ENCODE measurements around the gene MARS1. TPM values are rescaled to one million over a fixed set of nuclear protein-coding genes. Genes with fewer than 3 reads are reported as not detected.
"Not testable (repeated sequence)": the region's sequence is repeated elsewhere in the genome, so short reads cannot be mapped to it uniquely, and the experiment has no call there.

Gene MARS1
- polyA plus RNA-seq, 2 donors = 74.4 to 106 TPM

- Histone ChIP-seq H3K27ac (ENCODE audit: low read depth in 2 of 2, low read length in 1 of 2) (peak overlapping the region; percentile 54 to 72), H3K36me3 (ENCODE audit: control insufficient read depth in 2 of 2, insufficient read depth in 2 of 2, low read length in 1 of 2) (peaks cover 5 to 10% of the 10 kb centered on the region in 2 donors)
These were observed 711 bp downstream of the MARS1 start for GRCh38 chr12:57488402-57489156.

GRCh38 chr12:57489157-57489641 lies 1.3 kb downstream of the MARS1 start:
- Histone ChIP-seq H3K27ac (ENCODE audit: low read depth in 2 of 2, low read length in 1 of 2) (no peak overlapping the region), H3K4me1 (ENCODE audit: control insufficient read depth in 2 of 2, insufficient read depth in 2 of 2, low read length in 1 of 2) (peaks cover 6 to 8% of the 10 kb centered on the region in 2 donors)
- 82 to 83% methylated on average over 5 of the region's 5 CpGs for WGBS, 2 donors

More at GRCh38 chr12:57488402-57489156, 711 bp downstream of the MARS1 start:
- H3K4me3 ChIP-seq (ENCODE audit: low read depth in 1 of 2, low read length in 2 of 2) = peak overlapping the region; percentile 72 to 91
- H3K27me3 ChIP-seq (ENCODE audit: control insufficient read depth in 1 of 2, insufficient read depth in 2 of 2, low read length in 2 of 2) = no peaks in the 10 kb centered on the region
- WGBS, 2 donors = 27 to 30% methylated on average over 11 of the region's 11 CpGs
- H3K9me3 ChIP-seq (ENCODE audit: control insufficient read depth in 2 of 2, insufficient read depth in 1 of 2, low read depth in 1 of 2, low read length in 1 of 2) = no peaks in the 10 kb centered on the region
- peaks cover 6 to 8% of the 10 kb centered on the region in 2 donors for H3K4me1 ChIP-seq (ENCODE audit: control insufficient read depth in 2 of 2, insufficient read depth in 2 of 2, low read length in 1 of 2)

GRCh38 chr12:57490126-57490525 lies 2.3 kb downstream of the MARS1 start:
- 94 to 100% methylated on average over 4 of the region's 4 CpGs for WGBS, 2 donors
- Histone ChIP-seq H3K36me3 (ENCODE audit: control insufficient read depth in 2 of 2, insufficient read depth in 2 of 2, low read length in 1 of 2) (peaks cover 5 to 13% of the 10 kb centered on the region in 2 donors), H3K27me3 (ENCODE audit: control insufficient read depth in 1 of 2, insufficient read depth in 2 of 2, low read length in 2 of 2) (no peaks in the 10 kb centered on the region), H3K9me3 (ENCODE audit: control insufficient read depth in 2 of 2, insufficient read depth in 1 of 2, low read depth in 1 of 2, low read length in 1 of 2) (no peaks in the 10 kb centered on the region), H3K4me1 (ENCODE audit: control insufficient read depth in 2 of 2, insufficient read depth in 2 of 2, low read length in 1 of 2) (peaks cover 6 to 8% of the 10 kb centered on the region in 2 donors), H3K27ac (ENCODE audit: low read depth in 2 of 2, low read length in 1 of 2) (no peak overlapping the region), H3K4me3 (ENCODE audit: low read depth in 1 of 2, low read length in 2 of 2) (no peak overlapping the region)

More at GRCh38 chr12:57489157-57489641, 1.3 kb downstream of the MARS1 start:
- peaks cover 5 to 10% of the 10 kb centered on the region in 2 donors for H3K36me3 ChIP-seq (ENCODE audit: control insufficient read depth in 2 of 2, insufficient read depth in 2 of 2, low read length in 1 of 2)
- no peaks in the 10 kb centered on the region for H3K9me3 ChIP-seq (ENCODE audit: control insufficient read depth in 2 of 2, insufficient read depth in 1 of 2, low read depth in 1 of 2, low read length in 1 of 2)
- H3K27me3 ChIP-seq (ENCODE audit: control insufficient read depth in 1 of 2, insufficient read depth in 2 of 2, low read length in 2 of 2) = no peaks in the 10 kb centered on the region
- H3K4me3 ChIP-seq (ENCODE audit: low read depth in 1 of 2, low read length in 2 of 2) = peak overlapping the region in 1 of 2 donors; percentile 72

- Histone ChIP-seq H3K4me3 (ENCODE audit: low read depth in 1 of 2, low read length in 2 of 2) (no peak overlapping the region), H3K27ac (ENCODE audit: low read depth in 2 of 2, low read length in 1 of 2) (no peak overlapping the region), H3K27me3 (ENCODE audit: control insufficient read depth in 1 of 2, insufficient read depth in 2 of 2, low read length in 2 of 2) (no peaks in the 10 kb centered on the region), H3K4me1 (ENCODE audit: control insufficient read depth in 2 of 2, insufficient read depth in 2 of 2, low read length in 1 of 2) (peaks cover 6 to 8% of the 10 kb centered on the region in 2 donors), H3K36me3 (ENCODE audit: control insufficient read depth in 2 of 2, insufficient read depth in 2 of 2, low read length in 1 of 2) (peaks cover 5 to 13% of the 10 kb centered on the region in 2 donors), H3K9me3 (ENCODE audit: control insufficient read depth in 2 of 2, insufficient read depth in 1 of 2, low read depth in 1 of 2, low read length in 1 of 2) (no peaks in the 10 kb centered on the region)
- 90% methylated on average over 15 of the region's 15 CpGs for WGBS, 2 donors
These were observed 3.8 kb downstream of the MARS1 start for GRCh38 chr12:57491393-57492280.

- not testable (repeated sequence) for H3K27me3 ChIP-seq (ENCODE audit: control insufficient read depth in 1 of 2, insufficient read depth in 2 of 2, low read length in 2 of 2); H3K4me1 ChIP-seq (ENCODE audit: control insufficient read depth in 2 of 2, insufficient read depth in 2 of 2, low read length in 1 of 2); H3K27ac ChIP-seq (ENCODE audit: low read depth in 2 of 2, low read length in 1 of 2); H3K9me3 ChIP-seq (ENCODE audit: control insufficient read depth in 2 of 2, insufficient read depth in 1 of 2, low read depth in 1 of 2, low read length in 1 of 2); H3K4me3 ChIP-seq (ENCODE audit: low read depth in 1 of 2, low read length in 2 of 2)
- peaks cover 15 to 19% of the 10 kb centered on the region in 2 donors for H3K36me3 ChIP-seq (ENCODE audit: control insufficient read depth in 2 of 2, insufficient read depth in 2 of 2, low read length in 1 of 2)
- WGBS, 2 donors = 95% methylated on average over 38 to 45 of the region's 48 CpGs
These were observed 7.3 kb downstream of the MARS1 start for GRCh38 chr12:57495051-57495701.

GRCh38 chr12:57496822-57497221 lies 9.0 kb downstream of the MARS1 start:
- Histone ChIP-seq H3K36me3 (ENCODE audit: control insufficient read depth in 2 of 2, insufficient read depth in 2 of 2, low read length in 1 of 2) (peaks cover 15 to 24% of the 10 kb centered on the region in 2 donors), H3K4me3 (ENCODE audit: low read depth in 1 of 2, low read length in 2 of 2) (no peak overlapping the region), H3K9me3 (ENCODE audit: control insufficient read depth in 2 of 2, insufficient read depth in 1 of 2, low read depth in 1 of 2, low read length in 1 of 2) (no peaks in the 10 kb centered on the region), H3K4me1 (ENCODE audit: control insufficient read depth in 2 of 2, insufficient read depth in 2 of 2, low read length in 1 of 2) (no peaks in the 10 kb centered on the region), H3K27ac (ENCODE audit: low read depth in 2 of 2, low read length in 1 of 2) (no peak overlapping the region), H3K27me3 (ENCODE audit: control insufficient read depth in 1 of 2, insufficient read depth in 2 of 2, low read length in 2 of 2) (no peaks in the 10 kb centered on the region)

- Histone ChIP-seq H3K27me3 (ENCODE audit: control insufficient read depth in 1 of 2, insufficient read depth in 2 of 2, low read length in 2 of 2) (no peaks in the 10 kb centered on the region), H3K4me1 (ENCODE audit: control insufficient read depth in 2 of 2, insufficient read depth in 2 of 2, low read length in 1 of 2) (no peaks in the 10 kb centered on the region), H3K9me3 (ENCODE audit: control insufficient read depth in 2 of 2, insufficient read depth in 1 of 2, low read depth in 1 of 2, low read length in 1 of 2) (no peaks in the 10 kb centered on the region), H3K27ac (ENCODE audit: low read depth in 2 of 2, low read length in 1 of 2) (no peak overlapping the region), H3K4me3 (ENCODE audit: low read depth in 1 of 2, low read length in 2 of 2) (no peak overlapping the region), H3K36me3 (ENCODE audit: control insufficient read depth in 2 of 2, insufficient read depth in 2 of 2, low read length in 1 of 2) (peaks cover 18 to 24% of the 10 kb centered on the region in 2 donors)
- 92 to 94% methylated on average over 12 of the region's 12 CpGs for WGBS, 2 donors
These were observed 9.6 kb downstream of the MARS1 start for GRCh38 chr12:57497223-57498131.

- 82 to 84% methylated on average over 9 of the region's 9 CpGs for WGBS, 2 donors
- Histone ChIP-seq H3K27ac (ENCODE audit: low read depth in 2 of 2, low read length in 1 of 2) (no peak overlapping the region), H3K4me1 (ENCODE audit: control insufficient read depth in 2 of 2, insufficient read depth in 2 of 2, low read length in 1 of 2) (no peaks in the 10 kb centered on the region), H3K27me3 (ENCODE audit: control insufficient read depth in 1 of 2, insufficient read depth in 2 of 2, low read length in 2 of 2) (no peaks in the 10 kb centered on the region), H3K4me3 (ENCODE audit: low read depth in 1 of 2, low read length in 2 of 2) (no peak overlapping the region), H3K9me3 (ENCODE audit: control insufficient read depth in 2 of 2, insufficient read depth in 1 of 2, low read depth in 1 of 2, low read length in 1 of 2) (no peaks in the 10 kb centered on the region), H3K36me3 (ENCODE audit: control insufficient read depth in 2 of 2, insufficient read depth in 2 of 2, low read length in 1 of 2) (peaks cover 18 to 25% of the 10 kb centered on the region in 2 donors)
These were observed 10.2 kb downstream of the MARS1 start for GRCh38 chr12:57498132-57498502.

All from esophagus (tissue), 2 donors.